Ascending aorta (tissue), 2 donors: Measurements from ENCODE around the gene PARP4. TPM values are rescaled to one million over a fixed set of nuclear protein-coding genes. Genes with fewer than 3 reads are reported as not detected.
"Not testable (repeated sequence)": the region's sequence is repeated elsewhere in the genome, so short reads cannot be mapped to it uniquely, and the experiment has no call there.

Experiments
- DNase-seq, 2 donors: peaks; one replicate each; pipeline ENCODE4 v3.0.0-alpha.2; 2019; ENCODE audit warnings: low spot score in 2 of 2
- H3K27ac ChIP-seq, 2 donors: fragments of 200-600 bp; sonication (generic); one replicate each; pipeline ENCODE4 v1.5.1; 2016 to 2017; ENCODE audit warnings: mild to moderate bottlenecking in 1 of 2
- H3K27me3 ChIP-seq: fragments of 200-600 bp; sonication (generic); one replicate; pipeline ENCODE4 v1.5.1; 2017
- H3K36me3 ChIP-seq, 2 donors: fragments of 200-600 bp; sonication (generic); one replicate each; pipeline ENCODE4 v1.5.1; 2016
- H3K4me1 ChIP-seq, 2 donors: fragments of 200-600 bp; sonication (generic); one replicate each; pipeline ENCODE4 v1.5.1; 2016 to 2017; ENCODE audit warnings: mild to moderate bottlenecking in 1 of 2
- H3K4me3 ChIP-seq, 2 donors: fragments of 200-600 bp; sonication (generic); one replicate each; pipeline ENCODE4 v1.5.1; 2016 to 2017; ENCODE audit warnings: mild to moderate bottlenecking in 1 of 2
- H3K9me3 ChIP-seq, 2 donors: fragments of 200-600 bp; sonication (generic); one replicate each; pipeline ENCODE4 v1.5.1; 2016
- CTCF ChIP-seq, 3 experiments: fragments of 200-600 bp in 2 of 3; fragments of 450-650 bp in 1 of 3; sonication (generic) in 2 of 3; IDR thresholded peaks; one replicate each; pipeline ENCODE4 v1.5.1; 2016 to 2019; ENCODE audit warnings: antibody characterized with exemption in 3 of 3, mild to moderate bottlenecking in 1 of 3, moderate library complexity in 1 of 3
- intact Hi-C: fragments of 100-400 bp; cut with DNase I; formaldehyde crosslinking; loops from one replicate; pipeline ENCODE4 v1.15.1; 2023
- total RNA-seq: library from RNA; depleted of rRNA; stranded (reverse); fragments of >200 nt; gene quantifications from one replicate; pipeline ENCODE4 v1.1.0, GENCODE V29; 2016

PARP4 gene
- total RNA-seq, 1 donor from 2014 or later = 15.8 TPM

GRCh38 chr13:24500977-24501376 lies 11.6 kb downstream of the PARP4 start:
- Histone ChIP-seq H3K9me3 (no peaks in the 10 kb centered on the region), H3K27ac (no peak overlapping the region), H3K4me1 (peaks cover 0 to 5% of the 10 kb centered on the region in 2 donors), H3K27me3 (no peaks in the 10 kb centered on the region), H3K36me3 (peaks cover 26 to 37% of the 10 kb centered on the region in 2 donors), H3K4me3 (no peak overlapping the region)
- no peak for TF ChIP-seq CTCF (IDR thresholded peaks at IDR 0.05)
- DNase-seq = no peak
- intact Hi-C loops = no loop called here

- H3K4me3 ChIP-seq = no peak overlapping the region
- H3K4me1 ChIP-seq = peaks cover 0 to 5% of the 10 kb centered on the region in 2 donors
- DNase-seq = no peak
- H3K36me3 ChIP-seq = peaks cover 42 to 64% of the 10 kb centered on the region in 2 donors
- H3K27me3 ChIP-seq = no peaks in the 10 kb centered on the region
- no peaks in the 10 kb centered on the region for H3K9me3 ChIP-seq
- TF ChIP-seq CTCF (IDR thresholded peaks at IDR 0.05) = no peak
- intact Hi-C loops = no loop called here
- H3K27ac ChIP-seq = no peak overlapping the region
Observed at GRCh38 chr13:24497742-24498141, 14.8 kb downstream of the PARP4 start.

DNA sequence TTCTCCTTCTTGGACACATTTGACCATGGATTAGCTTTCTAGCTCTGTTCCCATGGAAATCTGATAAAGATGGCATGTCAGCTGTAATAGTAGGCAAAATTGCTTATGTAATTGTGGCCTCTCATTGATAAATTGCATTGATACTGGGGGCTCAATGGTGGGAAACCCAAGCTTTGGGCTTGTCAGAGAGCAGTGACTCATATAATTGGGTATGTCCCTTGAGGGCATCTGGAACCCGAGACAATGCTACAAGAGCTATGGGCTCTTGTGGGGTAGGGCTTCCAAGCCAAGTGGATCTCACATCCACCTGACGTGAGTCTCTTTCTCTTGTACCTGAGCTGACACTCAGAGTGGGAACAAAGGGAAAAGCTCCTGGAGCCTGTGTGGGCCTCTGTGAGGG lies 16.3 kb downstream of the PARP4 start:
- H3K9me3 ChIP-seq, DNase-seq, H3K4me1 ChIP-seq, H3K27ac ChIP-seq, H3K27me3 ChIP-seq, intact Hi-C loops, H3K4me3 ChIP-seq: not testable (repeated sequence)
- peaks cover 50 to 78% of the 10 kb centered on the region in 2 donors for H3K36me3 ChIP-seq

GRCh38 chr13:24495151-24495729 lies 17.3 kb downstream of the PARP4 start:
- Histone ChIP-seq H3K27me3 (no peaks in the 10 kb centered on the region), H3K9me3 (no peaks in the 10 kb centered on the region), H3K4me1 (no peaks in the 10 kb centered on the region), H3K36me3 (peaks cover 56 to 81% of the 10 kb centered on the region in 2 donors), H3K4me3 (no peak overlapping the region), H3K27ac (no peak overlapping the region)
- no peak for DNase-seq
- intact Hi-C loops = no loop called here
- TF ChIP-seq CTCF (IDR thresholded peaks at IDR 0.05) = no peak

DNA sequence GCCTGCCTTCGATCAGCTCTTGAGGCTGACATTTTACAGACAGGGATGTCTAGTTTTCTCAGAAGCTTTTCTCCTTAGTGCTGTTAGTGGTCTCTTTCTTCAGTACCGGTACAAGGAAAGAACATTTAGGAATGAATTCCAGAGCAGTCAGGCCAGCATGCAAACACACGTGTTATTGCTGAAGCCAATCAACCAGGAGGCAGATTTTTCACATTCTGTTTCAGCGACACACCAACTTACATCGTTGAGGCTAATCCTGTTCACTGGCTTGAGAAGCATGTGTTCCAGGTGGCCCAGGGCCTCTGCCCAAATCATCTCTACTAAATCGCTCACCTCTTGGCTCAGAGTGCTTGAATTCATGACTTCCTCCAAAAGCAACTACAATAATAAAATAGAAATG lies 19.2 kb downstream of the PARP4 start:
- no peaks in the 10 kb centered on the region for H3K4me1 ChIP-seq
- H3K9me3 ChIP-seq = no peaks in the 10 kb centered on the region
- intact Hi-C loops = no loop called here
- peaks cover 67 to 94% of the 10 kb centered on the region in 2 donors for H3K36me3 ChIP-seq
- no peak for TF ChIP-seq CTCF (IDR thresholded peaks at IDR 0.05)
- no peak for DNase-seq
- no peak overlapping the region for H3K27ac ChIP-seq
- H3K27me3 ChIP-seq = no peaks in the 10 kb centered on the region
- H3K4me3 ChIP-seq = no peak overlapping the region

- H3K36me3 ChIP-seq = peaks cover 54 to 88% of the 10 kb centered on the region in 2 donors
- TF ChIP-seq CTCF (IDR thresholded peaks at IDR 0.05) = no peak
Observed at GRCh38 chr13:24491845-24492244, 20.7 kb downstream of the PARP4 start.

More at GRCh38 chr13:24491845-24492244, 20.7 kb downstream of the PARP4 start:
- no peaks in the 10 kb centered on the region for H3K27me3 ChIP-seq
- no peak for DNase-seq
- no peaks in the 10 kb centered on the region for H3K9me3 ChIP-seq
- no peak overlapping the region for H3K27ac ChIP-seq
- no peaks in the 10 kb centered on the region for H3K4me1 ChIP-seq
- intact Hi-C loops = no loop called here
- no peak overlapping the region for H3K4me3 ChIP-seq
